BLaER1 treated with 17β-estradiol and CSF1 and Interleukin-3, amounts not matched to agents 10 nM and 100 nM (cell line): ENCODE measurements around the gene PPP4R3A.
A peak's percentile ranks its signal among the peaks of the same experiment; 100 is the strongest.

Experiments used
- H3K27ac ChIP-seq, 11 experiments: shearing (Covaris generic); formaldehyde crosslinking; 2 replicates each; pipeline ENCODE4 v1.8.1; 2022
- H3K27me3 ChIP-seq, 11 experiments: shearing (Covaris generic); formaldehyde crosslinking; 2 replicates each; pipeline ENCODE4 v1.8.1; 2022
- H3K36me3 ChIP-seq, 11 experiments: shearing (Covaris generic); formaldehyde crosslinking; 2 replicates each; pipeline ENCODE4 v1.8.1; 2022
- H3K4me1 ChIP-seq, 10 experiments: shearing (Covaris generic); formaldehyde crosslinking; 2 replicates each; pipeline ENCODE4 v1.8.1; 2022
- H3K4me2 ChIP-seq, 11 experiments: shearing (Covaris generic); formaldehyde crosslinking; 2 replicates each; pipeline ENCODE4 v1.8.1; 2022
- H3K4me3 ChIP-seq, 10 experiments: shearing (Covaris generic); formaldehyde crosslinking; 2 replicates each; pipeline ENCODE4 v1.8.1; 2022
- H3K9ac ChIP-seq, 11 experiments: shearing (Covaris generic); formaldehyde crosslinking; 2 replicates each; pipeline ENCODE4 v1.8.1; 2022
- H3K9me3 ChIP-seq, 11 experiments: shearing (Covaris generic); formaldehyde crosslinking; replicated peaks in 1 of 11; 2 replicates each; pipeline ENCODE4 v1.8.1; 2022
- H4K20me1 ChIP-seq, 11 experiments: shearing (Covaris generic); formaldehyde crosslinking; 2 replicates each; pipeline ENCODE4 v1.8.1; 2022
- Cebpa-rat ChIP-seq, 11 experiments: shearing (Covaris generic); IDR thresholded peaks; 2 replicates each; pipeline ENCODE4 v1.8.1; 2022

PPP4R3A gene

DNA sequence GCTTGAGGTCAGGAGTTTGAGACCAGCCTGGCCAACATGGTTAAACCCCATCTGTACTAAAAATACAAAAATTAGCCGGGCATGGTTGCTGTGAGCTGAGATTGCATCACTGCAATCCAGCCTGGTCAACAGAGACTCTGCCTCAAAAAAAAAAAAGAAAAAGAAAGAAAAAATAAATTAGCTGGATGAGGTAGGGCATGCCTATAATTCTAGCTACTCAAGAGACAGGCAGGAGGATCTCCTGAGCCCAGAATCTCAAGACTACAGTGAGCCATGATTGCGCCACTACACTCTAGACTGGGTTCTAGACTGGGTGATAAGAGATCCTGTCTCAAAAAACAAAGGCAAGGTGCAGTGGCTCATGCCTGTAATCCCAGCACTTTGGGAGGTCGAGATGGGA, 16.9 kb downstream of the PPP4R3A start:
- peak overlapping the region in 3 of 11 experiments; percentile 10 to 26 (median 24); a peak in 6 of 22 replicates for H3K27ac ChIP-seq
- peaks cover 49 to 61% (median 56%) of the 10 kb centered on the region in 10 experiments for H3K4me1 ChIP-seq
- H3K9me3 ChIP-seq = no peaks in the 10 kb centered on the region
- H3K36me3 ChIP-seq = peaks cover 24 to 72% (median 58%) of the 10 kb centered on the region in 11 experiments; a peak in 21 of 22 replicates
- no peaks in the 10 kb centered on the region for H3K27me3 ChIP-seq
- TF ChIP-seq Cebpa-rat (IDR thresholded peaks at IDR 0.05) = peak in 1 of 11 experiments; percentile 18; a peak in 1 of 22 replicates
- H3K9ac ChIP-seq = no peak overlapping the region
- H3K4me2 ChIP-seq = peak overlapping the region in 10 of 11 experiments; percentile 16 to 95 (median 36); a peak in 17 of 22 replicates
- H3K4me3 ChIP-seq = no peak overlapping the region
- peaks cover 98 to 100% (median 100%) of the 10 kb centered on the region in 11 experiments for H4K20me1 ChIP-seq

DNA sequence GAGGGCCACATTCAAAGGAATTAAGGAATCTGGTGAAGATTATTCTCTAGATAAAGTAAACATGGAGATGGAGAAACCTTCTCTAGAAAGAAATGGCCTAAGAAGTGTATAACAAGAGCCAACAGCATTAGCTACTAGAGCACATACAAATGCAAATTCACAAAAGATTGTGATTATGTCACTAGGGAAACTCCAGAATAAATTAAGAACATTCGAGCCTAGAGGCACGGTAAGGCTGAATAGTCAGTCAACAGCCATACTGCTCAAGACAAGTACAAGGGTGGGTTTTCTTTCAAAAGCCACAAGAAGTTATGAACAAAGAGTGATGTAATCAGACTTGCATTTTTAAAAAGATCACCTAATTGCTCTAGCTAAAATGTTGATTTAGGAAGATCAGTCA, 25.4 kb downstream of the PPP4R3A start:
- H3K4me3 ChIP-seq = no peak overlapping the region
- no peak overlapping the region for H3K27ac ChIP-seq
- no peaks in the 10 kb centered on the region for H3K27me3 ChIP-seq
- peaks cover 90 to 100% (median 100%) of the 10 kb centered on the region in 11 experiments for H3K36me3 ChIP-seq
- peaks cover 0 to 39% (median 12%) of the 10 kb centered on the region in 10 experiments; a peak in 12 of 20 replicates for H3K4me1 ChIP-seq
- no peaks in the 10 kb centered on the region for H3K9me3 ChIP-seq
- H4K20me1 ChIP-seq = peaks cover 91 to 100% (median 100%) of the 10 kb centered on the region in 11 experiments
- no peak for TF ChIP-seq Cebpa-rat (IDR thresholded peaks at IDR 0.05)
- no peak overlapping the region for H3K9ac ChIP-seq
- H3K4me2 ChIP-seq = no peak overlapping the region

GRCh38 chr14:91484186-91484585, 25.9 kb downstream of the PPP4R3A start:
- peaks cover 90 to 100% (median 100%) of the 10 kb centered on the region in 11 experiments for H3K36me3 ChIP-seq
- no peaks in the 10 kb centered on the region for H3K27me3 ChIP-seq
- no peaks in the 10 kb centered on the region for H3K9me3 ChIP-seq
- no peak for TF ChIP-seq Cebpa-rat (IDR thresholded peaks at IDR 0.05)
- no peak overlapping the region for H3K4me2 ChIP-seq
- no peak overlapping the region for H3K27ac ChIP-seq
- H4K20me1 ChIP-seq = peaks cover 91 to 100% (median 100%) of the 10 kb centered on the region in 11 experiments
- peaks cover 0 to 39% (median 12%) of the 10 kb centered on the region in 10 experiments; a peak in 12 of 20 replicates for H3K4me1 ChIP-seq
- no peak overlapping the region for H3K4me3 ChIP-seq
- H3K9ac ChIP-seq = peak overlapping the region in 1 of 11 experiments; percentile 16; a peak in 1 of 22 replicates

DNA sequence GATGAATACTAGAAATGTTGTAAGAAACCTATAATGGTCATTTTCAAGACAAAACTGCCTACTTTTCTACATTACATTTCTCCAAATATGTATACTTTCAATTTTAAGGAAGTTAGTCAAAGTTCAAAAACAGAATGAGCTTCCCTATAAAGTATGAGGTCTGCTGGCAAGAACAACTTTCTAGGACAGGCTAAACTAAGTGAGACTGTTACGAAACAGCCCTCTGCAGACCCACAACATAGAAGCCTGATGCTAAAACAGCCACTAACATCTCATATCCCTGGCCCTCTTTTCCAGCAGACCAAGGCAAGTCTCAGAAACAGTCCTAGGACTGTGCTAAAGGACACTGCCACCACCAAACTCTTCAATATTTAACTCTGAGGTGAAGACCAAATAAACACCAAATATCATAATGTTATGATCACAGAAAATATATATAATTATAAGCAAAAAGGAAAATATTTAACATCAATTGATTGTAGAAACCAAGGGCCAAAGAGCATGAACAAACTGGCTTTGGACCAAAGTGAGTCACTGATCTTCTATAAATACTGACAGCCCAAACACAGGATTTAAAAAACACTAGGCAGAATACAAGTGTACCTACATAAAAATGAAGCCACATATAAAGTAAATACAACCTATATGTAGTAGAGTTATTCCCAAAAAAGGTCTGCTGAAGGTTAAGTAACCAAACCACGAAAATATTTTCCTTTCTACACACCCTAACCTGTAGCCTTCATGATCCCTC, 27.7 kb downstream of the PPP4R3A start:
- Histone ChIP-seq H3K9me3 (no peaks in the 10 kb centered on the region), H3K4me1 (peaks cover 0 to 50% (median 15%) of the 10 kb centered on the region in 10 experiments; a peak in 13 of 20 replicates), H3K27me3 (no peaks in the 10 kb centered on the region), H3K9ac (no peak overlapping the region), H3K4me3 (no peak overlapping the region), H4K20me1 (peaks cover 91 to 100% (median 100%) of the 10 kb centered on the region in 11 experiments), H3K27ac (peak overlapping the region in 5 of 11 experiments; percentile 1 to 52 (median 16); a peak in 6 of 22 replicates), H3K4me2 (peak overlapping the region in 5 of 11 experiments; percentile 25 to 67 (median 37); a peak in 11 of 22 replicates), H3K36me3 (peaks cover 93 to 100% (median 100%) of the 10 kb centered on the region in 11 experiments)
- peak in 1 of 11 experiments; percentile 45; a peak in 1 of 22 replicates for TF ChIP-seq Cebpa-rat (IDR thresholded peaks at IDR 0.05)

- Histone ChIP-seq H3K27me3 (no peaks in the 10 kb centered on the region), H3K9ac (no peak overlapping the region), H3K4me3 (no peak overlapping the region), H3K9me3 (no peaks in the 10 kb centered on the region), H3K4me2 (peak overlapping the region in 3 of 11 experiments; percentile 5 to 38 (median 26); a peak in 5 of 22 replicates), H4K20me1 (peaks cover 62 to 100% (median 86%) of the 10 kb centered on the region in 11 experiments), H3K27ac (no peak overlapping the region), H3K4me1 (peaks cover 0 to 27% (median 5%) of the 10 kb centered on the region in 10 experiments; a peak in 13 of 20 replicates), H3K36me3 (peaks cover 94 to 100% (median 100%) of the 10 kb centered on the region in 11 experiments)
- no peak for TF ChIP-seq Cebpa-rat (IDR thresholded peaks at IDR 0.05)
Measured at GRCh38 chr14:91477388-91477787, 32.7 kb downstream of the PPP4R3A start.

GRCh38 chr14:91473046-91473445, 37.1 kb downstream of the PPP4R3A start:
- Histone ChIP-seq H4K20me1 (peaks cover 20 to 99% (median 67%) of the 10 kb centered on the region in 11 experiments), H3K27me3 (no peaks in the 10 kb centered on the region)
- TF ChIP-seq Cebpa-rat (IDR thresholded peaks at IDR 0.05) = no peak

GRCh38 chr14:91470216-91470615, 39.9 kb downstream of the PPP4R3A start:
- H3K4me1 ChIP-seq = no peaks in the 10 kb centered on the region
- no peak for TF ChIP-seq Cebpa-rat (IDR thresholded peaks at IDR 0.05)
- no peak overlapping the region for H3K27ac ChIP-seq
- H3K9ac ChIP-seq = no peak overlapping the region
- H3K27me3 ChIP-seq = no peaks in the 10 kb centered on the region
- H3K36me3 ChIP-seq = peaks cover 96 to 100% (median 100%) of the 10 kb centered on the region in 11 experiments
- no peaks in the 10 kb centered on the region for H3K9me3 ChIP-seq
- H3K4me3 ChIP-seq = no peak overlapping the region
- H4K20me1 ChIP-seq = peaks cover 3 to 99% (median 56%) of the 10 kb centered on the region in 11 experiments; a peak in 17 of 22 replicates
- H3K4me2 ChIP-seq = no peak overlapping the region

More at GRCh38 chr14:91473046-91473445, 37.1 kb downstream of the PPP4R3A start:
- Histone ChIP-seq H3K9me3 (no peaks in the 10 kb centered on the region), H3K4me3 (no peak overlapping the region), H3K27ac (no peak overlapping the region), H3K4me1 (peaks cover 0 to 13% (median 3%) of the 10 kb centered on the region in 10 experiments; a peak in 10 of 20 replicates), H3K4me2 (no peak overlapping the region), H3K36me3 (peaks cover 97 to 100% (median 100%) of the 10 kb centered on the region in 11 experiments), H3K9ac (no peak overlapping the region)

DNA sequence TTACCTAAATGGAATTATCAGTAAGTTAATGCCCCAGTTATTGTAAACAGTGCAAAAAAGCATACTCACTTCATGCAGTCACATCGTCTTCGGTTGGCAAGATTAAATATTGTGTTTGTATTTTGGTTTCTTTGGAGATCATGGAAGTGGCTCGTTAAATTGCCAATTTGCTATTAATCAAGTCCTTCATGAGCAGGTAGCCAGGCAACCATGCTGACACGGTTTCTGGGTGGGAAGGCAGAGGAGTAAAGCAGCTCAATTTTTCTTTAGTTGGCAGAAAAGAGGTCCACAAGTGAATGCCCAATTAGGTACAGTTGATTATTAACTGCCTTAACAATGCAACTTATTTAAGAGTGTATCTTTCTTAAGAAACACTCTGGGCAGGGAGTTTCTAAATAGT, 43.9 kb downstream of the PPP4R3A start:
- Histone ChIP-seq H3K4me3 (no peak overlapping the region), H3K27ac (no peak overlapping the region), H3K4me1 (no peaks in the 10 kb centered on the region), H3K9me3 (no peaks in the 10 kb centered on the region), H3K36me3 (peaks cover 96 to 100% (median 100%) of the 10 kb centered on the region in 11 experiments), H3K9ac (no peak overlapping the region), H3K4me2 (no peak overlapping the region), H3K27me3 (no peaks in the 10 kb centered on the region), H4K20me1 (peaks cover 3 to 98% (median 50%) of the 10 kb centered on the region in 11 experiments; a peak in 17 of 22 replicates)
- TF ChIP-seq Cebpa-rat (IDR thresholded peaks at IDR 0.05) = no peak

DNA sequence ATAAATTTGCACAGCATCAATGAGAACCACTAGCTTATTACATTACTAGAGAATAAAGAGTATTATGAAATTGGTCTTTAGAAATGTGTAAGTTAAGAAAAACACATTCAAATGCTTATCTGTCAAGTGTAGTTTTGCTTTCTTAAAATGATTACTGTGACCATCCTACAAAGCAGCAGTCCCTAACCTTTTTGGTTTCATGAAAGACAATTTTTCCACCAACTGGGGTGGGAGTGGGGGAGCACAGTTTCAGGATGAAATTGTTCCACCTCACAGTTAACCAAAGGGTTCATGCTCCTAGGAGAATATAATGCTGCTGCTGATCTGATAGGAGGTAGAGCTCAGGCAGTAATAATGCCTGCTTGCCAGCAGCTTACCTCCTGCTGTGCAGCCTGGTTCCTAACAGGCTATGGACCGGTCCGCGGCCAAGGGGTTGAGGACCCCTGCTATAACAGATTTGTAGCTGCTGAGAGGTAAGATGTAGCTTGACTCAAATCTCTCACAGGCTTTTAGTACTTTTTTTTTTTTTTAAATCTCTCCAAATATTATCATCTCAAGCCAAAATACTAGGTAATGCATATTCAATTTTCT, 45.4 kb downstream of the PPP4R3A start:
- no peak for TF ChIP-seq Cebpa-rat (IDR thresholded peaks at IDR 0.05)
- Histone ChIP-seq H3K36me3 (peaks cover 96 to 100% (median 100%) of the 10 kb centered on the region in 11 experiments), H4K20me1 (peaks cover 3 to 94% (median 43%) of the 10 kb centered on the region in 11 experiments; a peak in 17 of 22 replicates)

More for the DNA sequence above, 45.4 kb downstream of the PPP4R3A start:
- no peaks in the 10 kb centered on the region for H3K9me3 ChIP-seq
- H3K4me1 ChIP-seq = no peaks in the 10 kb centered on the region
- H3K9ac ChIP-seq = no peak overlapping the region
- H3K27ac ChIP-seq = no peak overlapping the region
- no peak overlapping the region for H3K4me2 ChIP-seq
- no peak overlapping the region for H3K4me3 ChIP-seq
- no peaks in the 10 kb centered on the region for H3K27me3 ChIP-seq
